Kidney (tissue), 22 donors: Measurements from ENCODE around the gene HBQ1. TPM values are rescaled to one million over a fixed set of nuclear protein-coding genes. Genes with fewer than 3 reads are reported as not detected.

Experiments used
- DNase-seq, 5 donors: peaks; one replicate each; pipeline ENCODE4 v3.0.0-alpha.2; 2013 to 2020
- FAIRE-seq: peaks from 2 replicates; lab custom pipeline; 2012; peaks lifted over from hg19 to GRCh38; lab: Jason Lieb, UNC
- H3K27ac ChIP-seq, 2 donors: one replicate each; pipeline ENCODE4 v1.7.0; 2013; ENCODE audit warnings: low read depth in 2 of 2, low read length in 2 of 2, inconsistent platforms in 1 of 2
- H3K27me3 ChIP-seq: one replicate; pipeline ENCODE4 v1.7.1; 2013; ENCODE audit warnings: low read length, inconsistent platforms; ENCODE audit not compliant: control insufficient read depth, insufficient read depth
- H3K36me3 ChIP-seq, 3 donors: one replicate each; pipeline versions ENCODE4 v1.7.0 to v1.7.1; 2013; ENCODE audit warnings: low read length in 3 of 3, control low read depth in 1 of 3, inconsistent platforms in 1 of 3; ENCODE audit not compliant: insufficient read depth in 3 of 3, control insufficient read depth in 2 of 3
- H3K4me1 ChIP-seq, 3 donors: one replicate each; pipeline versions ENCODE4 v1.7.0 to v1.7.1; 2013; ENCODE audit warnings: low read length in 3 of 3, inconsistent platforms in 1 of 3, low read depth in 1 of 3; ENCODE audit not compliant: control insufficient read depth in 2 of 3, insufficient read depth in 2 of 3
- H3K4me3 ChIP-seq, 3 donors: one replicate each; pipeline versions ENCODE4 v1.7.0 to v1.8.1; 2013; ENCODE audit warnings: low read length in 3 of 3, control low read depth in 1 of 3, inconsistent platforms in 1 of 3
- H3K9ac ChIP-seq, 3 donors: one replicate each; pipeline versions ENCODE4 v1.7.0 to v1.7.1; 2013; ENCODE audit warnings: low read length in 3 of 3, control low read depth in 1 of 3, inconsistent platforms in 1 of 3
- H3K9me3 ChIP-seq, 3 donors: one replicate each; pipeline versions ENCODE4 v1.7.0 to v1.7.1; 2013; ENCODE audit warnings: low read length in 3 of 3, control low read depth in 1 of 3, inconsistent platforms in 1 of 3; ENCODE audit not compliant: control insufficient read depth in 2 of 3, insufficient read depth in 1 of 3
- CTCF ChIP-seq: IDR thresholded peaks from 3 replicates; pipeline ENCODE4 v1.5.1; 2012; ENCODE audit warnings: mild to moderate bottlenecking, moderate library complexity, borderline replicate concordance; ENCODE audit not compliant: insufficient read depth; ENCODE audit errors: extremely low read depth
- intact Hi-C: fragments of 100-400 bp; cut with DNase I; formaldehyde crosslinking; loops from one replicate; pipeline ENCODE4 v1.11.1; 2022
- long read RNA-seq, 10 donors: library from polyadenylated mRNA in 1 of 10; unstranded in 1 of 10; transcript quantifications; one replicate each; pipeline ENCODE4 v2.0.0 and lab custom pipeline, GENCODE V29; 2021 to 2026
- polyA plus RNA-seq: library from polyadenylated mRNA; stranded (reverse); fragments of 350-450 nt; fragmentation: Illumina TruSeq; extraction: RNeasy Lipid Tissue Mini Kit (QIAGEN cat#74804); gene quantifications from one replicate; pipeline ENCODE4 v1.2.3, GENCODE V29; 2014; ENCODE audit warnings: low read depth, low replicate concordance; ENCODE audit not compliant: insufficient read depth
- total RNA-seq: library from RNA; stranded (reverse); fragmentation: NEBNext Ultra II Directional; extraction: Animal tissue kit (Norgen Biotek cat#: 25700); gene quantifications from one replicate; pipeline ENCODE4 v1.2.1, GENCODE V29; 2021
- donor health status: control.
- donor health status: control.
- donor health status: control.
- donor health status: control.
- donor health status: control.
- donor health status: DM: yes; HTN: yes; CAD: no.
- donor health status: Normal renal cell carcinoma (clear cell type).

Gene HBQ1
- not detected for total RNA-seq
- not detected for polyA plus RNA-seq
- long read RNA-seq, donor 1, result 0 reads
- long read RNA-seq, donor 2, partial matches to known transcripts, result 0 of 1 reads
- long read RNA-seq, donor 2, other reads (novel, unspliced or antisense), result 0 of 1 reads
- long read RNA-seq, donor 3, partial matches to known transcripts, result 0 of 1 reads
- long read RNA-seq, donor 3, other reads (novel, unspliced or antisense), result 0 of 1 reads
- long read RNA-seq, donor 4, partial matches to known transcripts, result 0 of 2 reads
- long read RNA-seq, donor 4, other reads (novel, unspliced or antisense), result 0 of 2 reads
- long read RNA-seq, donor 5, result 0 reads
- long read RNA-seq, donor 6, partial matches to known transcripts, result 0 of 2 reads
- long read RNA-seq, donor 6, other reads (novel, unspliced or antisense), result 0 of 2 reads
- long read RNA-seq, donor 7, result 0 reads
- long read RNA-seq, donor 8, partial matches to known transcripts, result 0 of 1 reads
- long read RNA-seq, donor 8, other reads (novel, unspliced or antisense), result 0 of 1 reads
- long read RNA-seq, donor 9, result 0 reads
- long read RNA-seq, donor 10, partial matches to known transcripts, result 0 of 1 reads
- long read RNA-seq, donor 10, other reads (novel, unspliced or antisense), result 0 of 1 reads

- FAIRE-seq (no peak), DNase-seq (peak; percentile 50 to 79 (median 68))
- Histone ChIP-seq H3K27me3 (peaks cover 21% of the 10 kb centered on the region), H3K9ac (no peak within 1 kb of the TSS), H3K9me3 (no peaks in the 10 kb centered on the region), H3K4me3 (no peak within 1 kb of the TSS), H3K4me1 (peaks cover 0 to 3% (median 0%) of the 10 kb centered on the region in 3 donors), H3K36me3 (no peaks in the 10 kb centered on the region), H3K27ac (no peak within 1 kb of the TSS)
- intact Hi-C loops, result no loop called here
- TF ChIP-seq CTCF, result no peak
Observed at GRCh38 chr16:180101-180675, at the start of gene HBQ1. TSS of gene HBQ1 (plus strand) at chr16:180459. CDS start at chr16:180487, 28 bp downstream.

DNA sequence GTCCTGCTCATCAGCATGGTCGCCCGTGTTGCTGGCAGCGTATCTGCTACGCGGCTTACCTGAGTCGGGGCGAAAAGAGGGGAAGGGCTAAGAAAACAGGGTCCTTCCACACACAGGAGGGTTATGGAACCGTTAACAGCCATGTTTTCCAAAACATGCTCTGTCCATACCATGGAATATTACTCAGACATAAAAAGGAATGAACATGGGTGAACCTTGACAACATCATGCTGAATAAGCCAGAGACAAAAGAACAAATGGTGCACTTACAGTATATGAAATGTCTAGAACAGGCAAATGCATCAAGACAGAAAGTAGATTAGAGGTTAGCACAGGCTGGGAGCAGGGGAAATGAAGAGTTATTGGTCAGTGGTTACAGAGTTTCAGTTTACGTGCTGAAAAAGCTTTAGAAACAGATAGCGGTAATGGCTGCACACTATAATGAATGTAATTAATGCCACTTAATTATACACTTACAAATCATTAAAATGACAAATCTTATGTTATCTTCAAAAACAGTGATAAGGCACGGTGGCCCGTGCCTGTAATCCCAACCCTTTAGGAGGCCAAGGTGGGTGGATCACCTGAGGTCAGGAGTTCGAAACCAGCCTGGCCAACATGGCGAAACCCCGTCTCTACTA is 49.6 kb upstream of the HBQ1 start:
- DNase-seq, result no peak
- intact Hi-C loops, result no loop called here
- Histone ChIP-seq H3K36me3 (no peaks in the 10 kb centered on the region), H3K4me1 (no peaks in the 10 kb centered on the region), H3K27me3 (no peaks in the 10 kb centered on the region), H3K27ac (no peak overlapping the region), H3K4me3 (no peak overlapping the region), H3K9me3 (no peaks in the 10 kb centered on the region), H3K9ac (no peak overlapping the region)
- no peak for TF ChIP-seq CTCF
- no peak for FAIRE-seq

GRCh38 chr16:132120-132519 is 48.1 kb upstream of the HBQ1 start:
- no peak for FAIRE-seq
- intact Hi-C loops, result no loop called here

More at GRCh38 chr16:132120-132519, 48.1 kb upstream of the HBQ1 start:
- Histone ChIP-seq H3K36me3 (no peaks in the 10 kb centered on the region), H3K9me3 (no peaks in the 10 kb centered on the region), H3K27me3 (no peaks in the 10 kb centered on the region), H3K4me1 (no peaks in the 10 kb centered on the region), H3K27ac (no peak overlapping the region), H3K4me3 (no peak overlapping the region), H3K9ac (no peak overlapping the region)
- no peak for TF ChIP-seq CTCF
- DNase-seq, result no peak
